ENCODE results near the gene SERPINA1.

The SERPINA1 gene

GRCh38 chr14:94345344-94346064 lies 42.9 kb downstream of the SERPINA1 start:
- no peak for DNase-seq

- DNase-seq = no peak
Measured at GRCh38 chr14:94344389-94344788, 44.0 kb downstream of the SERPINA1 start.

GRCh38 chr14:94343238-94344005 lies 45.0 kb downstream of the SERPINA1 start:
- no peak for DNase-seq

- DNase-seq = no peak
Measured at GRCh38 chr14:94342334-94342934, 46.0 kb downstream of the SERPINA1 start.

- DNase-seq = no peak
Measured at GRCh38 chr14:94341656-94342333, 46.6 kb downstream of the SERPINA1 start.

GRCh38 chr14:94340533-94340932 lies 47.9 kb downstream of the SERPINA1 start:
- DNase-seq = no peak

- no peak for DNase-seq
Measured at GRCh38 chr14:94338023-94338422, 50.4 kb downstream of the SERPINA1 start.

GRCh38 chr14:94337274-94337673 lies 51.1 kb downstream of the SERPINA1 start:
- DNase-seq = no peak

- no peak for DNase-seq
Measured at GRCh38 chr14:94334872-94335271, 53.5 kb downstream of the SERPINA1 start.

- DNase-seq = no peak
Measured at GRCh38 chr14:94332587-94332986, 55.8 kb downstream of the SERPINA1 start.

GRCh38 chr14:94332063-94332583 lies 56.3 kb downstream of the SERPINA1 start:
- no peak for DNase-seq

- DNase-seq = no peak
Measured at GRCh38 chr14:94331462-94331861, 56.9 kb downstream of the SERPINA1 start.

GRCh38 chr14:94330857-94331256 lies 57.5 kb downstream of the SERPINA1 start:
- no peak for DNase-seq

- DNase-seq = no peak
Measured at GRCh38 chr14:94330432-94330831, 58.0 kb downstream of the SERPINA1 start.

GRCh38 chr14:94329857-94330256 lies 58.5 kb downstream of the SERPINA1 start:
- DNase-seq = no peak

GRCh38 chr14:94328196-94328595 lies 60.2 kb downstream of the SERPINA1 start:
- DNase-seq = no peak
